ENCODE data around the gene ZNF438. TPM values are rescaled to one million over a fixed set of nuclear protein-coding genes. Genes with fewer than 3 reads are reported as not detected.

ZNF438 gene
- total RNA-seq, 1 donor from 2014 or later = 1.7 TPM

- no peak for TF ChIP-seq CTCF (IDR thresholded peaks at IDR 0.05)
- no peaks in the 10 kb centered on the region for H3K4me1 ChIP-seq
Measured at GRCh38 chr10:30832749-30833627, 198.7 kb downstream of the ZNF438 start.

GRCh38 chr10:30832001-30832748 is 199.5 kb downstream of the ZNF438 start:
- no peak for TF ChIP-seq CTCF (IDR thresholded peaks at IDR 0.05)
- intact Hi-C loops (cut with DNase I) = no loop called here

More at GRCh38 chr10:30832749-30833627, 198.7 kb downstream of the ZNF438 start:
- H3K4me3 ChIP-seq = no peak overlapping the region
- intact Hi-C loops (cut with DNase I) = no loop called here
- no peaks in the 10 kb centered on the region for H3K9me3 ChIP-seq
- DNase-seq (ENCODE audit: low spot score in 2 of 2) = no peak
- H3K36me3 ChIP-seq = no peaks in the 10 kb centered on the region
- H3K27ac ChIP-seq = no peak overlapping the region
- no peaks in the 10 kb centered on the region for H3K27me3 ChIP-seq

GRCh38 chr10:30831426-30831825 is 200.2 kb downstream of the ZNF438 start:
- DNase-seq (ENCODE audit: low spot score in 2 of 2) = no peak
- Histone ChIP-seq H3K4me1 (peaks cover 0 to 2% of the 10 kb centered on the region in 2 donors), H3K27ac (no peak overlapping the region), H3K4me3 (no peak overlapping the region), H3K27me3 (no peaks in the 10 kb centered on the region), H3K9me3 (no peaks in the 10 kb centered on the region), H3K36me3 (no peaks in the 10 kb centered on the region)
- intact Hi-C loops (cut with DNase I) = no loop called here
- no peak for TF ChIP-seq CTCF (IDR thresholded peaks at IDR 0.05)

More at GRCh38 chr10:30832001-30832748, 199.5 kb downstream of the ZNF438 start:
- Histone ChIP-seq H3K4me3 (no peak overlapping the region), H3K4me1 (peaks cover 0 to 2% of the 10 kb centered on the region in 2 donors), H3K27me3 (no peaks in the 10 kb centered on the region), H3K27ac (no peak overlapping the region), H3K36me3 (no peaks in the 10 kb centered on the region), H3K9me3 (no peaks in the 10 kb centered on the region)
- no peak for DNase-seq (ENCODE audit: low spot score in 2 of 2)

GRCh38 chr10:30830315-30831230 is 201.1 kb downstream of the ZNF438 start:
- no peak overlapping the region for H3K27ac ChIP-seq
- H3K27me3 ChIP-seq = no peaks in the 10 kb centered on the region
- H3K36me3 ChIP-seq = no peaks in the 10 kb centered on the region
- TF ChIP-seq CTCF (IDR thresholded peaks at IDR 0.05) = no peak
- DNase-seq (ENCODE audit: low spot score in 2 of 2) = no peak
- no peaks in the 10 kb centered on the region for H3K9me3 ChIP-seq
- H3K4me1 ChIP-seq = peaks cover 0 to 2% of the 10 kb centered on the region in 2 donors
- no peak overlapping the region for H3K4me3 ChIP-seq
- intact Hi-C loops (cut with DNase I) = no loop called here

- Histone ChIP-seq H3K9me3 (no peaks in the 10 kb centered on the region), H3K36me3 (no peaks in the 10 kb centered on the region), H3K4me3 (no peak overlapping the region), H3K27me3 (no peaks in the 10 kb centered on the region), H3K4me1 (peaks cover 0 to 2% of the 10 kb centered on the region in 2 donors), H3K27ac (no peak overlapping the region)
- no peak for TF ChIP-seq CTCF (IDR thresholded peaks at IDR 0.05)
- intact Hi-C loops (cut with DNase I) = no loop called here
- DNase-seq (ENCODE audit: low spot score in 2 of 2) = no peak
Measured at GRCh38 chr10:30829901-30830300, 201.8 kb downstream of the ZNF438 start.

All from ascending aorta (tissue), 2 donors.